Right lobe of liver (tissue), 4 donors: ENCODE measurements around the gene OR52N2.

Experiments used
- POLR2A ChIP-seq: fragments of 450-650 bp; IDR thresholded peaks from one replicate; pipeline ENCODE4 v1.6.1; 2017; ENCODE audit warnings: antibody characterized with exemption, mild to moderate bottlenecking
- TF ChIP-seq, protein P1 (sequence below), 4 donors: fragments of 200-600 bp in 3 of 4; fragments of 450-650 bp in 1 of 4; IDR thresholded peaks; one replicate each; pipeline versions ENCODE4 v1.5.1 to v1.8.0; 2016 to 2022; ENCODE audit warnings: antibody characterized with exemption in 4 of 4, mild to moderate bottlenecking in 2 of 4
- donor health status: DM: no; HTN: no; CAD: no.
- donor health status: DM: no; HTN: no; CAD: no.
- donor health status: DM: no; HTN: yes; CAD: no.

DNA sequence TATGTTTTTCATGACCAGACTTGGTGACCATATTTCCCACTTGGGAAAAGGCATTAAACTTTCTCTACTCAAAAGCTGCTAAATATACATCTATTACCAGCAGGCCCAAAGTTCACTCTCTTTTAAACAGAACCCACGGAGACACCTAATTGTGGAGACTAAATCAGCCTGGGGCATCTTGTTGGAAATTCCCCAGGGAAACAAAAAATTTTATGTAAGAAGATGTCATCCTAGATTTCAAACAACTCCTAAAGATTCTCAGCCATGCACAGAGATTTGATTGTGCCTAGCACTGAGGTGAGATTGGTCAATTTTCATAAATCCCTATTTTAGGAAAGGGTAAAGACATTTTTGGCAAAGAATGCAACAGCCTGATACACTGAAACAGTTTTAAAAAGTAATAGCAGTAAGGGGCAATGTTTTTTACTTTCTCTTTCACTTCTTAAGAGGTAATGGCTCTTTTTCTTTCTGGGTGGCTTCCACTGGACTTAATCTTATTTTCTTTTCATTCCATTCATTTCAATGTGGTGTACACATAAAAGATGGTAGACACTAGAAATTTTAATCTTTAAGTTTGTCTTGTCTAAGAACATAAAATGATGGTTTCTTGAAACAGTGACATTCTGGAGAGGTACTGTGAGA, 9.6 kb downstream of the OR52N2 start:
- TF ChIP-seq, protein P1, sequence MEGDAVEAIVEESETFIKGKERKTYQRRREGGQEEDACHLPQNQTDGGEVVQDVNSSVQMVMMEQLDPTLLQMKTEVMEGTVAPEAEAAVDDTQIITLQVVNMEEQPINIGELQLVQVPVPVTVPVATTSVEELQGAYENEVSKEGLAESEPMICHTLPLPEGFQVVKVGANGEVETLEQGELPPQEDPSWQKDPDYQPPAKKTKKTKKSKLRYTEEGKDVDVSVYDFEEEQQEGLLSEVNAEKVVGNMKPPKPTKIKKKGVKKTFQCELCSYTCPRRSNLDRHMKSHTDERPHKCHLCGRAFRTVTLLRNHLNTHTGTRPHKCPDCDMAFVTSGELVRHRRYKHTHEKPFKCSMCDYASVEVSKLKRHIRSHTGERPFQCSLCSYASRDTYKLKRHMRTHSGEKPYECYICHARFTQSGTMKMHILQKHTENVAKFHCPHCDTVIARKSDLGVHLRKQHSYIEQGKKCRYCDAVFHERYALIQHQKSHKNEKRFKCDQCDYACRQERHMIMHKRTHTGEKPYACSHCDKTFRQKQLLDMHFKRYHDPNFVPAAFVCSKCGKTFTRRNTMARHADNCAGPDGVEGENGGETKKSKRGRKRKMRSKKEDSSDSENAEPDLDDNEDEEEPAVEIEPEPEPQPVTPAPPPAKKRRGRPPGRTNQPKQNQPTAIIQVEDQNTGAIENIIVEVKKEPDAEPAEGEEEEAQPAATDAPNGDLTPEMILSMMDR (IDR thresholded peaks at IDR 0.05): no peak
- TF ChIP-seq POLR2A: no peak
